Measurements from ENCODE around the gene BAIAP3.

GRCh38 chr16:1312467-1312816 lies 21.0 kb upstream of the BAIAP3 start:
- TF ChIP-seq, protein P1, sequence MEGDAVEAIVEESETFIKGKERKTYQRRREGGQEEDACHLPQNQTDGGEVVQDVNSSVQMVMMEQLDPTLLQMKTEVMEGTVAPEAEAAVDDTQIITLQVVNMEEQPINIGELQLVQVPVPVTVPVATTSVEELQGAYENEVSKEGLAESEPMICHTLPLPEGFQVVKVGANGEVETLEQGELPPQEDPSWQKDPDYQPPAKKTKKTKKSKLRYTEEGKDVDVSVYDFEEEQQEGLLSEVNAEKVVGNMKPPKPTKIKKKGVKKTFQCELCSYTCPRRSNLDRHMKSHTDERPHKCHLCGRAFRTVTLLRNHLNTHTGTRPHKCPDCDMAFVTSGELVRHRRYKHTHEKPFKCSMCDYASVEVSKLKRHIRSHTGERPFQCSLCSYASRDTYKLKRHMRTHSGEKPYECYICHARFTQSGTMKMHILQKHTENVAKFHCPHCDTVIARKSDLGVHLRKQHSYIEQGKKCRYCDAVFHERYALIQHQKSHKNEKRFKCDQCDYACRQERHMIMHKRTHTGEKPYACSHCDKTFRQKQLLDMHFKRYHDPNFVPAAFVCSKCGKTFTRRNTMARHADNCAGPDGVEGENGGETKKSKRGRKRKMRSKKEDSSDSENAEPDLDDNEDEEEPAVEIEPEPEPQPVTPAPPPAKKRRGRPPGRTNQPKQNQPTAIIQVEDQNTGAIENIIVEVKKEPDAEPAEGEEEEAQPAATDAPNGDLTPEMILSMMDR (conservative IDR thresholded peaks at IDR 0.05; ENCODE audit: low read depth in 2 of 2): no peak
- TF ChIP-seq POLR2AphosphoS5 (IDR thresholded peaks at IDR 0.05; ENCODE audit: low read depth): no peak
- TF ChIP-seq JUNB (IDR thresholded peaks at IDR 0.05; ENCODE audit: unreplicated experiment): no peak
- TF ChIP-seq EZH2 (IDR thresholded peaks at IDR 0.05; ENCODE audit: low read depth, unreplicated experiment): no peak
- TF ChIP-seq ZNF462 (CRISPR knock-in tag; IDR thresholded peaks at IDR 0.05): no peak

Data from GM23338 (cell line).